VCaP (cell line): Measurements from ENCODE around the gene EEF2.
"Not testable (repeated sequence)": the region's sequence is repeated elsewhere in the genome, so short reads cannot be mapped to it uniquely, and the experiment has no call there.

Experiments used
- H3K27ac ChIP-seq: fragments of 450-650 bp; 2 replicates; pipeline ENCODE4 v1.5.1; 2017
- CTCF ChIP-seq: fragments of 450-650 bp; conservative IDR thresholded peaks from 2 replicates; pipeline ENCODE4 v1.5.1; 2017; ENCODE audit warnings: mild to moderate bottlenecking, moderate library complexity

Gene EEF2

GRCh38 chr19:4013886-4014540 lies 28.8 kb upstream of the EEF2 start:
- no peak overlapping the region for H3K27ac ChIP-seq
- TF ChIP-seq CTCF: no peak

- no peak overlapping the region for H3K27ac ChIP-seq
- TF ChIP-seq CTCF: no peak
Observed at GRCh38 chr19:4012975-4013634, 27.8 kb upstream of the EEF2 start.

DNA sequence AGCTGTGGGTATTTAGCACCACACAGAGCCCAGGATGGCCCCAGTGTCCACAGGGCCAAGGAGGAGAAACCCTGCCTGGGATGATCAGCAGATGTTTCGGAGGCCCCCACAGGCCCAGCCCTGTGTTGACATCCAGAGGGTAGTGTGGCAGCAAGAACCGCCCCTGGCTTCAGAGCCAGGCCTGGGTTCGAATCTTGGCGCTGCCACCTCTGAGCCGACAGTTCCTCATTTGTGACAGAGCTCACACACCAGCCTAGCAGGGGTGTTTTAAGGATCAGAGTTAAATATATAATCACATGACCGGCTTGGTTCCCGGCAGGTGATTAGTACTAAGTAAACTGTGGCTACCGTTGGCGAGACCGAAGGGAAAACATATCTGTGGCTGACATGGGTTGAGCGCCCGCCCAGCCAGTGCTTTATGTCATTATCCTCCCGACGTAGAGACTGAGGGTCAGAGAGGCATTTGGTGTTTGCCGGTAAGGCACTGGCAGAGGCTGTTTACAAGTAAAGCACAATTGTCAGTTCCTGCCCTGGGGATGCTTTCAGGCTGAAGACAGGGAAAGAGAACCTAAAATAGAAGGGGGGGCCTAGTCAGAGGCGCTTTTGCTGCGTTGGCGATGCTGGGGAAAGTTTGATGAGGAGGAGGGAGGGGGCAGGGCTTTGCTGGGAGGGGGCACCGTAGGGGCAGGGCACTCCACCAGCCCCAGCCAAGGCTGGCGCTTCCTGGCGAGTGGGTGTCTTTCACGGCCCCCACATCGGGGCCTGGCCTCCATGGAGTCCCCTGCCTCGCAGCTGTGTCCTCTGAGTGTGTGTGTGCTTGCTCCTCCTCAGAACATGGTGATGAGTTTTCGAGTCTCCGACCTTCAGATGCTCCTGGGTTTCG lies 27.1 kb upstream of the EEF2 start:
- H3K27ac ChIP-seq: peak overlapping the region; percentile 18; the same call in 1 of the 2 replicates
- TF ChIP-seq CTCF: no peak

DNA sequence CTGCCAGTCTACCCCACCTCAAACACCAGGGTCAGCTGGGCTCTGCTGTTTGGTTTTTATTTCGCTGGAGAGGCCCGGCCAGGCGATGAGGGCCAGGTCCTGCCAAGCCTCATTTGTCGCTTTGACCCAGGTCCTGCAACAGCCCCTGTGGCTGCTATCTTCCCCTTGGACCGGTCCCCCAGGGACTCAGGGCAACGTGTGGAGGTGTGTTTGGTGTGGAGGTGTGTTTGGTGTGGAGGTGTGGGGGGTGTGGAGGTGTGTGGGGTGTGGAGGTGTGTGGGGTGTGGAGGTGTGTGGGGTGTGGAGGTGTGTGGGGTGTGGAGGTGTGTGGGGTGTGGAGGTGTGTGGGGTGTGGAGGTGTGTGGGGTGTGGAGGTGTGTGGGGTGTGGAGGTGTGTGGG lies 26.2 kb upstream of the EEF2 start:
- not testable (repeated sequence) for H3K27ac ChIP-seq

- H3K27ac ChIP-seq: no peak overlapping the region
- TF ChIP-seq CTCF: no peak
Observed at GRCh38 chr19:4010808-4011110, 25.5 kb upstream of the EEF2 start.

- H3K27ac ChIP-seq: no peak overlapping the region
- no peak for TF ChIP-seq CTCF
Observed at GRCh38 chr19:4009990-4010807, 24.9 kb upstream of the EEF2 start.

DNA sequence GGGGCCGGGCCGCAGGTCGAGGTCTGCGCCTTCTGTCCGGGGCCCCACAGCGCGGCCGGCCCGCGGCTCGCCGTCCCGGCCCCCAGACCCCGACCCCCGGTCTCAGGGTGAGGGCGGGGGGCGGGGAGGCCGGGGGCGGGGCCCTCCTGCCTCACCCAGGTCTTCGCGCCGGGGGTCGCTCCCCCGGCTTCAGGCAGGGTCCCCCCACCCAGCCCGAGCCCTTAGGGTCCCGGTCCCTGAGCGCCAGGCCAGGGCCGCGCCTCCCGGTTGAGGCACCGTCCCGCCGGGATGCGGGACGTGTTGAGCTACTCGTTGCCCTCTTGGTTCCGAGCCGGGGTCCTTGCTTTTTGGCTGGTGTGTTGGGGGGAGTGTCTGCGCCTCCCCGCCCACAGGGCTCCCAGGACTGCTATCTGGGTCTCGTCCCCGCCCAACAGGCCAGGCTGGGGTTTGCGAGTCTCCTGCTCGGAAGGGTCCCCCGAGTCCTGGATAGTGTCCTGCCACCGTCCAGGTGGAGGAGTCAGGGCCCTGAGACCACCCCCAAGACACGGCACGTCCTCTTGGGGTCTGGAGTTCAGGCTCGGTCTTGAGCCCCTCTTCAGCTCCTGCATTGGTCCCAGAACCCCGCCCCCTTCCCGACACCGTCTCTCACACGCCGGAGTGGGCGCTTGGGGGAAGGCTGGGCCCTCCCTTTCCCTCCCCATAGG lies 22.7 kb upstream of the EEF2 start:
- peak overlapping the region; percentile 85 for H3K27ac ChIP-seq
- no peak for TF ChIP-seq CTCF
